Calu3 (cell line): Measurements from ENCODE around the gene SKAP2. TPM values are rescaled to one million over a fixed set of nuclear protein-coding genes. Genes with fewer than 3 reads are reported as not detected.

Experiments
- BruUV-seq: library from RNA; stranded (reverse); fragments of 400-500 nt; replicated peaks from 2 replicates; lab custom pipeline; 2021; lab: Mats Ljungman, UMichigan
- CTCF ChIA-PET: fragments of 300-600 bp; sonication (Branson Sonifier 250); formaldehyde crosslinking; loops from one replicate; lab custom pipeline; 2022; ENCODE audit warnings: antibody characterized with exemption; lab: Charles Lee
- DNase-seq: peaks from one replicate; pipeline ENCODE4 v3.0.0; 2022
- H3K27ac Mint-ChIP-seq: one replicate; pipeline ENCODE4 v1.8.0; 2022; ENCODE audit warnings: mixed read lengths; ENCODE audit not compliant: unreplicated experiment
- H3K27me3 Mint-ChIP-seq: one replicate; pipeline ENCODE4 v1.8.0; 2022; ENCODE audit warnings: mixed read lengths; ENCODE audit not compliant: unreplicated experiment
- H3K36me3 Mint-ChIP-seq: one replicate; pipeline ENCODE4 v1.8.0; 2022; ENCODE audit warnings: mild to moderate bottlenecking, moderate library complexity, mixed read lengths; ENCODE audit not compliant: insufficient read depth, unreplicated experiment
- H3K4me1 Mint-ChIP-seq: one replicate; pipeline ENCODE4 v1.8.0; 2022; ENCODE audit warnings: mild to moderate bottlenecking, low read depth, mixed read lengths; ENCODE audit not compliant: unreplicated experiment
- H3K4me3 Mint-ChIP-seq: one replicate; pipeline ENCODE4 v1.8.0; 2022; ENCODE audit warnings: mild to moderate bottlenecking, low read depth, moderate library complexity, mixed read lengths; ENCODE audit not compliant: unreplicated experiment
- H3K9me3 Mint-ChIP-seq: one replicate; pipeline ENCODE4 v1.8.0; 2022; ENCODE audit warnings: low read depth, mixed read lengths; ENCODE audit not compliant: unreplicated experiment
- CTCF ChIP-seq: fragments of 200-600 bp; IDR thresholded peaks from one replicate; pipeline ENCODE4 v1.8.0; 2022; ENCODE audit warnings: antibody characterized with exemption; ENCODE audit not compliant: unreplicated experiment
- intact Hi-C: fragments of 100-400 bp; cut with micrococcal nuclease; formaldehyde crosslinking; loops from one replicate; pipeline ENCODE4 v1.10.0; 2022; ENCODE audit not compliant: unreplicated experiment
- total RNA-seq: library from RNA; stranded (reverse); gene quantifications from 2 replicates; pipeline ENCODE4 v1.2.3, GENCODE V29; 2022

The SKAP2 gene
- total RNA-seq, 1 experiment from 2014 or later, result 83.1 TPM

GRCh38 chr7:26784118-26784517 is 80.3 kb downstream of the SKAP2 start:
- H3K4me3 Mint-ChIP-seq, result no peak overlapping the region
- H3K27me3 Mint-ChIP-seq, result no peaks in the 10 kb centered on the region
- no TSS peak for BruUV-seq
- no peak overlapping the region for H3K27ac Mint-ChIP-seq
- no peaks in the 10 kb centered on the region for H3K36me3 Mint-ChIP-seq
- no peak for TF ChIP-seq CTCF
- intact Hi-C loops, result no loop called here
- H3K4me1 Mint-ChIP-seq, result no peaks in the 10 kb centered on the region
- H3K9me3 Mint-ChIP-seq, result no peaks in the 10 kb centered on the region
- CTCF ChIA-PET, result interaction anchor here (0.7 kb wide), 2 partner anchors 357 to 419 kb away, joined by 3 to 5 read pairs; no protein-coding TSS in a partner anchor
- DNase-seq, result no peak

- intact Hi-C loops, result no loop called here
- TF ChIP-seq CTCF, result no peak
- H3K9me3 Mint-ChIP-seq, result no peaks in the 10 kb centered on the region
- H3K4me1 Mint-ChIP-seq, result no peaks in the 10 kb centered on the region
- CTCF ChIA-PET, result no interaction called here
- H3K4me3 Mint-ChIP-seq, result no peak overlapping the region
- BruUV-seq, result no TSS peak
- no peaks in the 10 kb centered on the region for H3K36me3 Mint-ChIP-seq
- H3K27me3 Mint-ChIP-seq, result no peaks in the 10 kb centered on the region
- no peak for DNase-seq
- no peak overlapping the region for H3K27ac Mint-ChIP-seq
Observed at GRCh38 chr7:26782501-26782900, 81.9 kb downstream of the SKAP2 start.

- no TSS peak for BruUV-seq
- Mint-ChIP-seq H3K9me3 (no peaks in the 10 kb centered on the region), H3K36me3 (no peaks in the 10 kb centered on the region), H3K4me3 (no peak overlapping the region), H3K27ac (no peak overlapping the region), H3K27me3 (no peaks in the 10 kb centered on the region), H3K4me1 (no peaks in the 10 kb centered on the region)
- TF ChIP-seq CTCF, result no peak
- intact Hi-C loops, result no loop called here
- DNase-seq, result no peak
- CTCF ChIA-PET, result interaction anchor here (1.3 kb wide), 1 partner anchor 381 kb away, joined by 3 read pairs; no protein-coding TSS in a partner anchor
Observed at GRCh38 chr7:26779978-26780595, 84.3 kb downstream of the SKAP2 start.

- H3K4me1 Mint-ChIP-seq, result no peaks in the 10 kb centered on the region
- CTCF ChIA-PET, result no interaction called here
- no peak for TF ChIP-seq CTCF
- no peaks in the 10 kb centered on the region for H3K27me3 Mint-ChIP-seq
- DNase-seq, result no peak
- BruUV-seq, result no TSS peak
- no peaks in the 10 kb centered on the region for H3K36me3 Mint-ChIP-seq
- intact Hi-C loops, result no loop called here
- no peak overlapping the region for H3K4me3 Mint-ChIP-seq
- no peaks in the 10 kb centered on the region for H3K9me3 Mint-ChIP-seq
- no peak overlapping the region for H3K27ac Mint-ChIP-seq
Observed at GRCh38 chr7:26777385-26777784, 87.0 kb downstream of the SKAP2 start.
